ENCODE data around the gene IDUA.

The IDUA gene

GRCh38 chr4:1023895-1024740 lies 37.3 kb downstream of the IDUA start:
- intact Hi-C loops (cut with DNase I): no loop called here
- no peak for DNase-seq

- intact Hi-C loops (cut with DNase I): no loop called here
- no peak for DNase-seq
Observed at GRCh38 chr4:1024882-1025545, 38.2 kb downstream of the IDUA start.

GRCh38 chr4:1026115-1026514 lies 39.3 kb downstream of the IDUA start:
- intact Hi-C loops (cut with DNase I): no loop called here
- no peak for DNase-seq

- intact Hi-C loops (cut with DNase I): no loop called here
- no peak for DNase-seq
Observed at GRCh38 chr4:1027219-1027914, 40.5 kb downstream of the IDUA start.

GRCh38 chr4:1027915-1028238 lies 41.0 kb downstream of the IDUA start:
- no peak for DNase-seq
- intact Hi-C loops (cut with DNase I): no loop called here

GRCh38 chr4:1028574-1029220 lies 41.9 kb downstream of the IDUA start:
- intact Hi-C loops (cut with DNase I): no loop called here
- DNase-seq: no peak

- intact Hi-C loops (cut with DNase I): no loop called here
- no peak for DNase-seq
Observed at GRCh38 chr4:1029529-1029928, 42.7 kb downstream of the IDUA start.

GRCh38 chr4:1030031-1030430 lies 43.2 kb downstream of the IDUA start:
- DNase-seq: no peak
- intact Hi-C loops (cut with DNase I): no loop called here

- intact Hi-C loops (cut with DNase I): no loop called here
- DNase-seq: no peak
Observed at GRCh38 chr4:1030559-1030958, 43.7 kb downstream of the IDUA start.

- DNase-seq: no peak
- intact Hi-C loops (cut with DNase I): no loop called here
Observed at GRCh38 chr4:1031346-1031745, 44.5 kb downstream of the IDUA start.

GRCh38 chr4:1031956-1032795 lies 45.3 kb downstream of the IDUA start:
- no peak for DNase-seq
- intact Hi-C loops (cut with DNase I): no loop called here

GRCh38 chr4:1032861-1033260 lies 46.0 kb downstream of the IDUA start:
- DNase-seq: no peak
- intact Hi-C loops (cut with DNase I): no loop called here

GRCh38 chr4:1033840-1034551 lies 47.2 kb downstream of the IDUA start:
- peak in 9 of 10 donors; percentile 35 to 94 (median 70) for DNase-seq
- intact Hi-C loops (cut with DNase I): loop anchor here (1.0 kb wide), 1 partner anchor 20 kb away; no protein-coding TSS in a partner anchor

GRCh38 chr4:1035510-1035909 lies 48.7 kb downstream of the IDUA start:
- peak; percentile 78 to 98 (median 87) for DNase-seq
- intact Hi-C loops (cut with DNase I): no loop called here

GRCh38 chr4:1036095-1036494 lies 49.3 kb downstream of the IDUA start:
- intact Hi-C loops (cut with DNase I): no loop called here
- DNase-seq: peak in 1 of 10 donors; percentile 68

- intact Hi-C loops (cut with DNase I): no loop called here
- no peak for DNase-seq
Observed at GRCh38 chr4:1036976-1037810, 50.3 kb downstream of the IDUA start.

GRCh38 chr4:1038948-1039492 lies 52.2 kb downstream of the IDUA start:
- no peak for DNase-seq
- intact Hi-C loops (cut with DNase I): no loop called here
